C4-2B (cell line): ENCODE measurements around the gene LMF2.

Experiments used
- ZFX ChIP-seq: fragments of 450-650 bp; IDR thresholded peaks from 2 replicates; pipeline ENCODE4 v1.6.1; 2017
- TF ChIP-seq, protein P1 (sequence below): fragments of 450-650 bp; conservative IDR thresholded peaks from 2 replicates; pipeline ENCODE4 v1.5.1; 2017; ENCODE audit warnings: mild to moderate bottlenecking

DNA sequence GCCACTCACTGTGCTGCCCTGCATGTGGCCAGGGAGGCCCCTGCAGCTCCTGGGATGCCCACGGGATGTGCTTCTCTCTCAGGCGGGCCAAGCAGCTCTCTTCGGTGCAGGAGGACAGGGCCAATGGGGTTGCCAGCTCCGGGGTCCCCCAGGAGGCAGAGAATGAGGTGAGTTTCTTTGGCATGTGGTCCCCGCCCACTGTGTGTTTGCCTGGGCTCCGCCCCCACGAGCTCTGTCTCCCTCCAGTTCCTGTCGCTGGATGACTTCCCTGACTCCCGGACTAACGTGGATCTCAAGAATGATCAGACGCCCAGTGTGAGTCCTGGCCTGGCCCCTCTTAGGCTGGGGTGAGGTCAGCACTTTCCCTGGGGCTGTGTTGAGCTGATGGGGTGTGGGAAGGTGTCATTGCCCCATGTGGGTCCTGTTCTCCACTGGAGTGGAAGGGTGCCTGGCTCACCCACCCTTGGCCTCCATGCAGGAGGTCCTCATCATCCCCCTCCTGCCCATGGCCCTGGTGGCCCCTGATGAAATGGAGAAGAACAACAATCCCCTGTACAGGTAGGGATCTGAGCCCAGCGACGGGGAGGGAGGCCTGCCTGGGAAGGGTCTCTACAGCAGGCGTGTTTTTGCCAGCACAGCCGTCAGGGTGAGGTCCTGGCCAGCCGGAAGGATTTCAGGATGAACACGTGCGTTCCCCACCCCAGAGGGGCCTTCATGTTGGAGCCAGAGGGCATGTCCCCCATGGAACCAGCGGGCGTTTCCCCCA, 10.2 kb upstream of the LMF2 start:
- no peak for TF ChIP-seq ZFX
- TF ChIP-seq, protein P1, sequence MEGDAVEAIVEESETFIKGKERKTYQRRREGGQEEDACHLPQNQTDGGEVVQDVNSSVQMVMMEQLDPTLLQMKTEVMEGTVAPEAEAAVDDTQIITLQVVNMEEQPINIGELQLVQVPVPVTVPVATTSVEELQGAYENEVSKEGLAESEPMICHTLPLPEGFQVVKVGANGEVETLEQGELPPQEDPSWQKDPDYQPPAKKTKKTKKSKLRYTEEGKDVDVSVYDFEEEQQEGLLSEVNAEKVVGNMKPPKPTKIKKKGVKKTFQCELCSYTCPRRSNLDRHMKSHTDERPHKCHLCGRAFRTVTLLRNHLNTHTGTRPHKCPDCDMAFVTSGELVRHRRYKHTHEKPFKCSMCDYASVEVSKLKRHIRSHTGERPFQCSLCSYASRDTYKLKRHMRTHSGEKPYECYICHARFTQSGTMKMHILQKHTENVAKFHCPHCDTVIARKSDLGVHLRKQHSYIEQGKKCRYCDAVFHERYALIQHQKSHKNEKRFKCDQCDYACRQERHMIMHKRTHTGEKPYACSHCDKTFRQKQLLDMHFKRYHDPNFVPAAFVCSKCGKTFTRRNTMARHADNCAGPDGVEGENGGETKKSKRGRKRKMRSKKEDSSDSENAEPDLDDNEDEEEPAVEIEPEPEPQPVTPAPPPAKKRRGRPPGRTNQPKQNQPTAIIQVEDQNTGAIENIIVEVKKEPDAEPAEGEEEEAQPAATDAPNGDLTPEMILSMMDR = no peak
